ENCODE measurements around the gene RNLS.
"Not testable (repeated sequence)": the region's sequence is repeated elsewhere in the genome, so short reads cannot be mapped to it uniquely, and the experiment has no call there.

The RNLS gene

DNA sequence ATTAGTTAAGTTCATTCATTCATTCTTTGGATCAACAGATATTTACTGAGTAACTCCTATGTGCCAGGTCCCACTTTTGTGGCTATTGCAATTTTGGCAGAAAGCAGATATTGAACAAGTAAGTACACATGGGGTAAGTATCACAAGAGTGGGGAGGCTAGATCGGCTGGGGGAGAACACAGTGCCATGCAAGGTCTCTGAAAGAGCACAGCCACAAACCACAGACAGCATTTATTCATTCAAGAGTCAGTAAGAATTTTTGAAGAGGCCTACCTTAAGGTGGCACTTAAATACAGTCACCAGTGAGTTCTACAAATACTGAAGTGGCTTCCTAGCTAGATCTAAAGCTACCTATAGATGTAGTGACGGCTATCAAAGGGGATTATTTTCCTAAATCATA is 304.2 kb downstream of the RNLS start:
- TF ChIP-seq ZNF133 (tag by site-specific recombination; IDR thresholded peaks at IDR 0.05) (no peak), RBAK (tag by site-specific recombination; IDR thresholded peaks at IDR 0.05) (no peak), ZNF785 (tag by site-specific recombination; IDR thresholded peaks at IDR 0.05) (no peak), ZNF24 (tag by site-specific recombination; IDR thresholded peaks at IDR 0.05) (no peak), ZBTB6 (tag by site-specific recombination; IDR thresholded peaks at IDR 0.05) (no peak), ZNF280D (tag by site-specific recombination; IDR thresholded peaks at IDR 0.05) (no peak), WT1 (tag by site-specific recombination; IDR thresholded peaks at IDR 0.05) (no peak), ZNF248 (tag by site-specific recombination; IDR thresholded peaks at IDR 0.05) (no peak)
- TF ChIP-seq, protein P1, sequence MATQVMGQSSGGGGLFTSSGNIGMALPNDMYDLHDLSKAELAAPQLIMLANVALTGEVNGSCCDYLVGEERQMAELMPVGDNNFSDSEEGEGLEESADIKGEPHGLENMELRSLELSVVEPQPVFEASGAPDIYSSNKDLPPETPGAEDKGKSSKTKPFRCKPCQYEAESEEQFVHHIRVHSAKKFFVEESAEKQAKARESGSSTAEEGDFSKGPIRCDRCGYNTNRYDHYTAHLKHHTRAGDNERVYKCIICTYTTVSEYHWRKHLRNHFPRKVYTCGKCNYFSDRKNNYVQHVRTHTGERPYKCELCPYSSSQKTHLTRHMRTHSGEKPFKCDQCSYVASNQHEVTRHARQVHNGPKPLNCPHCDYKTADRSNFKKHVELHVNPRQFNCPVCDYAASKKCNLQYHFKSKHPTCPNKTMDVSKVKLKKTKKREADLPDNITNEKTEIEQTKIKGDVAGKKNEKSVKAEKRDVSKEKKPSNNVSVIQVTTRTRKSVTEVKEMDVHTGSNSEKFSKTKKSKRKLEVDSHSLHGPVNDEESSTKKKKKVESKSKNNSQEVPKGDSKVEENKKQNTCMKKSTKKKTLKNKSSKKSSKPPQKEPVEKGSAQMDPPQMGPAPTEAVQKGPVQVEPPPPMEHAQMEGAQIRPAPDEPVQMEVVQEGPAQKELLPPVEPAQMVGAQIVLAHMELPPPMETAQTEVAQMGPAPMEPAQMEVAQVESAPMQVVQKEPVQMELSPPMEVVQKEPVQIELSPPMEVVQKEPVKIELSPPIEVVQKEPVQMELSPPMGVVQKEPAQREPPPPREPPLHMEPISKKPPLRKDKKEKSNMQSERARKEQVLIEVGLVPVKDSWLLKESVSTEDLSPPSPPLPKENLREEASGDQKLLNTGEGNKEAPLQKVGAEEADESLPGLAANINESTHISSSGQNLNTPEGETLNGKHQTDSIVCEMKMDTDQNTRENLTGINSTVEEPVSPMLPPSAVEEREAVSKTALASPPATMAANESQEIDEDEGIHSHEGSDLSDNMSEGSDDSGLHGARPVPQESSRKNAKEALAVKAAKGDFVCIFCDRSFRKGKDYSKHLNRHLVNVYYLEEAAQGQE (tag by site-specific recombination; IDR thresholded peaks at IDR 0.05) = no peak
- peaks cover 28% of the 10 kb centered on the region for H3K4me1 ChIP-seq (ENCODE audit: control insufficient read depth, insufficient read depth, low read length)
- H3K36me3 ChIP-seq (ENCODE audit: control insufficient read depth in 2 of 2, insufficient read depth in 1 of 2, low read length in 2 of 2) = no peaks in the 10 kb centered on the region
- H3K9me3 ChIP-seq (ENCODE audit: control insufficient read depth, insufficient read depth, low read depth, low read length) = no peaks in the 10 kb centered on the region
- ChIA-PET CTCF (interaction anchor here (1.2 kb wide), 1 partner anchor 110 kb away, joined by 3 read pairs; no protein-coding TSS in a partner anchor), POLR2A (no interaction called here)
- H3K4me3 ChIP-seq (ENCODE audit: low read depth, low read length) = no peak overlapping the region
- no peak overlapping the region for H3K27ac ChIP-seq (ENCODE audit: extremely low read depth, low read depth, low read length)

DNA sequence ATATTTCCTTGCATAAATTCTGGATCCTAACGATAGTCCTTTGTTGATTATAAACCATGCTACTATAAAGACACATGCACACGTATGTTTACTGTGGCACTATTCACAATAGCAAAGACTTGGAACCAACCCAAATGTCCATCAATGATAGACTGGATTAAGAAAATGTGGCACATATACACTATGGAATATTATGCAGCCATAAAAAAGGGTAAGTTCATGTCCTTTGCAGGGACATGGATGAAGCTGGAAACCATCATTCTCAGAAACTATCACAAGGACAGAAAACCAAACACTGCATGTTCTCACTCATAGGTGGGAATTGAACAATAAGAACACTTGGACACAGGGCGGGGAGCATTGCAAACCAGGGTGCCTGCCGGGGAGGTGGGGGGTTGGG is 306.2 kb downstream of the RNLS start:
- POLR2A ChIA-PET; H3K27ac ChIP-seq (ENCODE audit: extremely low read depth, low read depth, low read length); H3K36me3 ChIP-seq (ENCODE audit: control insufficient read depth in 2 of 2, insufficient read depth in 1 of 2, low read length in 2 of 2); CTCF ChIA-PET; H3K4me3 ChIP-seq (ENCODE audit: low read depth, low read length); H3K9me3 ChIP-seq (ENCODE audit: control insufficient read depth, insufficient read depth, low read depth, low read length): not testable (repeated sequence)
- peak; percentile 94 for TF ChIP-seq ZNF146 (tag by site-specific recombination; IDR thresholded peaks at IDR 0.05)
- TF ChIP-seq, protein P2, sequence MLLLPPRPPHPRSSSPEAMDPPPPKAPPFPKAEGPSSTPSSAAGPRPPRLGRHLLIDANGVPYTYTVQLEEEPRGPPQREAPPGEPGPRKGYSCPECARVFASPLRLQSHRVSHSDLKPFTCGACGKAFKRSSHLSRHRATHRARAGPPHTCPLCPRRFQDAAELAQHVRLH (tag by site-specific recombination; IDR thresholded peaks at IDR 0.05) = peak; percentile 86
- H3K4me1 ChIP-seq (ENCODE audit: control insufficient read depth, insufficient read depth, low read length) = peaks cover 20% of the 10 kb centered on the region

GRCh38 chr10:88274286-88274685 is 308.8 kb downstream of the RNLS start:
- TF ChIP-seq ZNF549 (tag by site-specific recombination; IDR thresholded peaks at IDR 0.05) (no peak), ZBTB7A (tag by site-specific recombination; IDR thresholded peaks at IDR 0.05; ENCODE audit: low read depth) (no peak), PRDM10 (tag by site-specific recombination; IDR thresholded peaks at IDR 0.05) (no peak)
- TF ChIP-seq, protein P3, sequence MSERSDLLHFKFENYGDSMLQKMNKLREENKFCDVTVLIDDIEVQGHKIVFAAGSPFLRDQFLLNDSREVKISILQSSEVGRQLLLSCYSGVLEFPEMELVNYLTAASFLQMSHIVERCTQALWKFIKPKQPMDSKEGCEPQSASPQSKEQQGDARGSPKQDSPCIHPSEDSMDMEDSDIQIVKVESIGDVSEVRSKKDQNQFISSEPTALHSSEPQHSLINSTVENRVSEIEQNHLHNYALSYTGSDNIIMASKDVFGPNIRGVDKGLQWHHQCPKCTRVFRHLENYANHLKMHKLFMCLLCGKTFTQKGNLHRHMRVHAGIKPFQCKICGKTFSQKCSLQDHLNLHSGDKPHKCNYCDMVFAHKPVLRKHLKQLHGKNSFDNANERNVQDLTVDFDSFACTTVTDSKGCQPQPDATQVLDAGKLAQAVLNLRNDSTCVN (tag by site-specific recombination; optimal IDR thresholded peaks at IDR 0.05) = no peak
- H3K4me1 ChIP-seq (ENCODE audit: control insufficient read depth, insufficient read depth, low read length) = peaks cover 3% of the 10 kb centered on the region; the same call in 1 of the 2 replicates
- CTCF ChIA-PET = no interaction called here

More at GRCh38 chr10:88274286-88274685, 308.8 kb downstream of the RNLS start:
- no peaks in the 10 kb centered on the region for H3K36me3 ChIP-seq (ENCODE audit: control insufficient read depth in 2 of 2, insufficient read depth in 1 of 2, low read length in 2 of 2)
- POLR2A ChIA-PET = no interaction called here
- H3K9me3 ChIP-seq (ENCODE audit: control insufficient read depth, insufficient read depth, low read depth, low read length) = no peaks in the 10 kb centered on the region
- no peak overlapping the region for H3K27ac ChIP-seq (ENCODE audit: extremely low read depth, low read depth, low read length)
- H3K4me3 ChIP-seq (ENCODE audit: low read depth, low read length) = no peak overlapping the region
